Panc1 (cell line): Measurements from ENCODE around the gene SLC6A2. TPM values are rescaled to one million over a fixed set of nuclear protein-coding genes. Genes with fewer than 3 reads are reported as not detected.
A peak's percentile ranks its signal among the peaks of the same experiment; 100 is the strongest.

Experiments
- ATAC-seq: fragments of 200-7000 bp; cut with Tn5 transposase; 2 replicates; pipeline ENCODE4 v1.9.1; 2020; ENCODE audit warnings: mild to moderate bottlenecking, moderate library complexity
- BruUV-seq: library from RNA; stranded (reverse); fragments of 400-500 nt; replicated peaks from 2 replicates; lab custom pipeline; 2021; lab: Mats Ljungman, UMichigan
- CTCF ChIA-PET: fragments of 300-600 bp; sonication (Branson Sonifier 250); formaldehyde crosslinking; loops from one replicate; lab custom pipeline; 2022; ENCODE audit warnings: antibody characterized with exemption; lab: Charles Lee
- POLR2A ChIA-PET: fragments of 300-600 bp; sonication (Branson Sonifier 250); formaldehyde crosslinking; loops from one replicate; lab custom pipeline; 2022; ENCODE audit warnings: antibody characterized with exemption; lab: Charles Lee
- DNase-seq: peaks from one replicate; pipeline ENCODE4 v3.0.0-alpha.2; 2010; ENCODE audit warnings: low read depth, low spot score
- H3K27ac ChIP-seq: 2 replicates; pipeline ENCODE4 v1.5.1; 2011; ENCODE audit warnings: mild to moderate bottlenecking, low read length, inconsistent platforms
- H3K27me3 ChIP-seq: fragments of 200-500 bp; sonication (Bioruptor generic); 2 replicates; pipeline ENCODE4 v1.6.0; 2014; ENCODE audit warnings: low read length, inconsistent platforms; ENCODE audit not compliant: control insufficient read depth, insufficient read depth
- H3K36me3 ChIP-seq: fragments of 200-500 bp; sonication (Bioruptor generic); 2 replicates; pipeline ENCODE4 v1.5.1; 2014; ENCODE audit warnings: inconsistent platforms, mild to moderate bottlenecking, low read length, moderate library complexity; ENCODE audit not compliant: control insufficient read depth, insufficient read depth
- H3K4me1 ChIP-seq: 2 replicates; pipeline ENCODE4 v1.5.1; 2011; ENCODE audit warnings: inconsistent platforms, mild to moderate bottlenecking, low read length, moderate library complexity; ENCODE audit not compliant: control insufficient read depth, insufficient read depth
- H3K4me3 ChIP-seq, 2 experiments: 2 replicates each; pipeline ENCODE4 v1.5.1; 2011 to 2012; ENCODE audit warnings: low read depth in 2 of 2, low read length in 2 of 2, mild to moderate bottlenecking in 2 of 2, inconsistent platforms in 1 of 2, moderate library complexity in 1 of 2
- H3K9me3 ChIP-seq: fragments of 200-500 bp; sonication (Bioruptor generic); 2 replicates; pipeline ENCODE4 v1.5.1; 2014; ENCODE audit warnings: low read depth, mild to moderate bottlenecking, inconsistent platforms, low read length, moderate library complexity; ENCODE audit not compliant: control insufficient read depth, insufficient read depth
- POLR2AphosphoS5 ChIP-seq: IDR thresholded peaks from 2 replicates; pipeline ENCODE4 v1.6.1; 2012; ENCODE audit warnings: mild to moderate bottlenecking, low read depth, low read length, moderate library complexity
- SIN3A ChIP-seq: IDR thresholded peaks from 2 replicates; pipeline ENCODE4 v1.6.1; 2012; ENCODE audit warnings: low read depth, mild to moderate bottlenecking, low read length, moderate library complexity, borderline replicate concordance; ENCODE audit not compliant: insufficient read depth
- TCF7L2 ChIP-seq: IDR thresholded peaks from 2 replicates; pipeline ENCODE4 v1.6.1; 2011; ENCODE audit warnings: mild to moderate bottlenecking, low read depth, low read length, inconsistent platforms
- in situ Hi-C: cut with HindIII; loops from 2 replicates; pipeline ENCODE4 v1.10.0; 2016; ENCODE audit warnings: low sequenced_read_pairs, low pct_unique_long_range_greater_than_20kb
- intact Hi-C: fragments of 100-400 bp; cut with micrococcal nuclease; formaldehyde crosslinking; loops from one replicate; pipeline ENCODE4 v1.10.0; 2022; ENCODE audit not compliant: unreplicated experiment
- total RNA-seq: library from RNA; stranded (reverse); gene quantifications from one replicate; pipeline ENCODE4 v1.2.1, GENCODE V29; 2021; ENCODE audit not compliant: unreplicated experiment
- TF ChIP-seq, protein P1 (sequence below), 2 experiments: IDR thresholded peaks; 2 replicates each; pipeline ENCODE4 v1.6.1; 2011 to 2012; ENCODE audit warnings: low read depth in 2 of 2, control low read depth in 1 of 2, low read length in 1 of 2, mild to moderate bottlenecking in 1 of 2, moderate library complexity in 1 of 2; ENCODE audit not compliant: insufficient read depth in 1 of 2
- TF ChIP-seq, protein P2 (sequence below): fragments of 450-650 bp; IDR thresholded peaks from 2 replicates; pipeline ENCODE4 v1.5.1; 2017; ENCODE audit warnings: mild to moderate bottlenecking

The SLC6A2 gene
- total RNA-seq, 1 experiment from 2014 or later: 0.10 TPM

DNA sequence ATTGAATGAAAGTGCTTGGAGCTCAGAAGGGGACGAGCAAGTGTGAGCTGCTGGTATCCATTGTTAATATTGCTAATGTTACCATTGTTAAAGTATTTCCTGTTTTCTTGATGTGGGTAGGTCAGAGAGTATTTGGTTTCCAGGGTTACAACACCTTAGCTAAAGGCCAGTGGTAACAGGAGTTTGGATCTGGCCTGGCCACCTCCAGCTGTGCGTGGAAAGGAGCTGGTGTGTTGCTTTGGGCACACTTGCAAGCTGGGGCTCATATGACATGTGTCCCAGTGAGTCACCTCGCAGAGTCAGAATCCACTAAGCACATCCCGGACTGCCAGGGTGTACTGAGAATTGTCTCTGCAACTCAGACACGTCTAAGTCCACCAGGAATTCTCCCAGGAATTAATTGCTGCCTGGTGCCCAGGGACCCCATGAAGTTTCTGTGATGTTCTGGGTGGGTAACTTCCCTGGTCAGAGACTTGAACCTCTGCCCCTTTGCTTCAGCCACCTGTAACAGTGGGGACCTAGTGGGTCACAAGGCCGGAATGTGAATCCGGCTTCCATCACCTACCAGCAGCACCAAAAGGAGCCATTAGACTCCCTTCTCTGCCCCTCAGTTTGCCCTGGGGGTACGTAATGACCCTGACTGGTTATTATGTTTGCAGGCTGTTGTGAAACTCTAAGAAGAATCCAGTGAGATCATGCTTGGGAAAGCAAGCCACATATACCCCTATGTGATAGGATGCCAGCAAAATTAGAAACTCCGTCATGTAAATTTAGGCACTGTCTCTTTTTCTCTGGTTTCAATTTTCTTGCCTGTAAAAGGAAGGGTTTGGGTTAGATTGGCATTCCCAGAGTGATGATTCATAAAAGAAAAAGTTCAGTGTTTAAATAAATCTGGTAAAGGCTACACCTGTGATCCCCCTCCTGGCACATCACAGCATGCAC, 12.8 kb downstream of the SLC6A2 start:
- peak; percentile 56; the same call in 1 of the 2 replicates for ATAC-seq
- intact Hi-C loops (no loop called here), in situ Hi-C loops (no loop called here)
- CTCF ChIA-PET: no interaction called here
- no TSS peak for BruUV-seq
- DNase-seq: peak; percentile 8
- Histone ChIP-seq H3K4me3 (no peak overlapping the region), H3K4me1 (no peaks in the 10 kb centered on the region), H3K27ac (no peak overlapping the region), H3K27me3 (no peaks in the 10 kb centered on the region), H3K9me3 (no peaks in the 10 kb centered on the region), H3K36me3 (no peaks in the 10 kb centered on the region)
- TF ChIP-seq POLR2AphosphoS5: no peak
- no peak for TF ChIP-seq SIN3A
- TF ChIP-seq TCF7L2: no peak
- TF ChIP-seq, protein P1, sequence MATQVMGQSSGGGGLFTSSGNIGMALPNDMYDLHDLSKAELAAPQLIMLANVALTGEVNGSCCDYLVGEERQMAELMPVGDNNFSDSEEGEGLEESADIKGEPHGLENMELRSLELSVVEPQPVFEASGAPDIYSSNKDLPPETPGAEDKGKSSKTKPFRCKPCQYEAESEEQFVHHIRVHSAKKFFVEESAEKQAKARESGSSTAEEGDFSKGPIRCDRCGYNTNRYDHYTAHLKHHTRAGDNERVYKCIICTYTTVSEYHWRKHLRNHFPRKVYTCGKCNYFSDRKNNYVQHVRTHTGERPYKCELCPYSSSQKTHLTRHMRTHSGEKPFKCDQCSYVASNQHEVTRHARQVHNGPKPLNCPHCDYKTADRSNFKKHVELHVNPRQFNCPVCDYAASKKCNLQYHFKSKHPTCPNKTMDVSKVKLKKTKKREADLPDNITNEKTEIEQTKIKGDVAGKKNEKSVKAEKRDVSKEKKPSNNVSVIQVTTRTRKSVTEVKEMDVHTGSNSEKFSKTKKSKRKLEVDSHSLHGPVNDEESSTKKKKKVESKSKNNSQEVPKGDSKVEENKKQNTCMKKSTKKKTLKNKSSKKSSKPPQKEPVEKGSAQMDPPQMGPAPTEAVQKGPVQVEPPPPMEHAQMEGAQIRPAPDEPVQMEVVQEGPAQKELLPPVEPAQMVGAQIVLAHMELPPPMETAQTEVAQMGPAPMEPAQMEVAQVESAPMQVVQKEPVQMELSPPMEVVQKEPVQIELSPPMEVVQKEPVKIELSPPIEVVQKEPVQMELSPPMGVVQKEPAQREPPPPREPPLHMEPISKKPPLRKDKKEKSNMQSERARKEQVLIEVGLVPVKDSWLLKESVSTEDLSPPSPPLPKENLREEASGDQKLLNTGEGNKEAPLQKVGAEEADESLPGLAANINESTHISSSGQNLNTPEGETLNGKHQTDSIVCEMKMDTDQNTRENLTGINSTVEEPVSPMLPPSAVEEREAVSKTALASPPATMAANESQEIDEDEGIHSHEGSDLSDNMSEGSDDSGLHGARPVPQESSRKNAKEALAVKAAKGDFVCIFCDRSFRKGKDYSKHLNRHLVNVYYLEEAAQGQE (IDR thresholded peaks at IDR 0.05; ENCODE audit: insufficient read depth in 1 of 2, low read depth in 2 of 2, low read length in 1 of 2): no peak
- TF ChIP-seq, protein P2, sequence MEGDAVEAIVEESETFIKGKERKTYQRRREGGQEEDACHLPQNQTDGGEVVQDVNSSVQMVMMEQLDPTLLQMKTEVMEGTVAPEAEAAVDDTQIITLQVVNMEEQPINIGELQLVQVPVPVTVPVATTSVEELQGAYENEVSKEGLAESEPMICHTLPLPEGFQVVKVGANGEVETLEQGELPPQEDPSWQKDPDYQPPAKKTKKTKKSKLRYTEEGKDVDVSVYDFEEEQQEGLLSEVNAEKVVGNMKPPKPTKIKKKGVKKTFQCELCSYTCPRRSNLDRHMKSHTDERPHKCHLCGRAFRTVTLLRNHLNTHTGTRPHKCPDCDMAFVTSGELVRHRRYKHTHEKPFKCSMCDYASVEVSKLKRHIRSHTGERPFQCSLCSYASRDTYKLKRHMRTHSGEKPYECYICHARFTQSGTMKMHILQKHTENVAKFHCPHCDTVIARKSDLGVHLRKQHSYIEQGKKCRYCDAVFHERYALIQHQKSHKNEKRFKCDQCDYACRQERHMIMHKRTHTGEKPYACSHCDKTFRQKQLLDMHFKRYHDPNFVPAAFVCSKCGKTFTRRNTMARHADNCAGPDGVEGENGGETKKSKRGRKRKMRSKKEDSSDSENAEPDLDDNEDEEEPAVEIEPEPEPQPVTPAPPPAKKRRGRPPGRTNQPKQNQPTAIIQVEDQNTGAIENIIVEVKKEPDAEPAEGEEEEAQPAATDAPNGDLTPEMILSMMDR: no peak
- POLR2A ChIA-PET: no interaction called here

GRCh38 chr16:55671206-55671973, 15.6 kb downstream of the SLC6A2 start:
- in situ Hi-C loops (no loop called here), intact Hi-C loops (no loop called here)
- ChIA-PET CTCF (no interaction called here), POLR2A (no interaction called here)
- no peak overlapping the region for H3K27ac ChIP-seq
- no peaks in the 10 kb centered on the region for H3K36me3 ChIP-seq
- no peaks in the 10 kb centered on the region for H3K4me1 ChIP-seq
- no peak for ATAC-seq
- BruUV-seq: no TSS peak
- DNase-seq: no peak
- H3K9me3 ChIP-seq: no peaks in the 10 kb centered on the region
- H3K27me3 ChIP-seq: no peaks in the 10 kb centered on the region
- TF ChIP-seq TCF7L2 (no peak), POLR2AphosphoS5 (no peak), SIN3A (no peak)
- TF ChIP-seq, protein P2: no peak
- TF ChIP-seq, protein P1 (IDR thresholded peaks at IDR 0.05; ENCODE audit: insufficient read depth in 1 of 2, low read depth in 2 of 2, low read length in 1 of 2): no peak
- H3K4me3 ChIP-seq: no peak overlapping the region
